ENCODE measurements around the gene RASD1. TPM values are rescaled to one million over a fixed set of nuclear protein-coding genes. Genes with fewer than 3 reads are reported as not detected.

RASD1 gene
- 1 to 10 TPM in 2 of 4 donors, under 1 TPM in 2; 0.70 to 1.5 (median 0.97) TPM for polyA plus RNA-seq (ENCODE audit: insufficient read length in 4 of 4)

- peak in 1 of 4 donors; percentile 41 for DNase-seq (ENCODE audit: low read depth in 4 of 4, low spot score in 3 of 4)
Observed at GRCh38 chr17:17496189-17497064, at the start of gene RASD1. RASD1 (minus strand) TSS chr17:17496395; CDS start chr17:17496181, 214 bp downstream.

- DNase-seq (ENCODE audit: low read depth in 4 of 4, low spot score in 3 of 4), result no peak
Observed at GRCh38 chr17:17545984-17546383, 49.8 kb upstream of the RASD1 start.

- no peak for DNase-seq (ENCODE audit: low read depth in 4 of 4, low spot score in 3 of 4)
Observed at GRCh38 chr17:17545031-17545820, 49.0 kb upstream of the RASD1 start.

GRCh38 chr17:17542906-17543635 is 46.9 kb upstream of the RASD1 start:
- DNase-seq (ENCODE audit: low read depth in 4 of 4, low spot score in 3 of 4), result no peak

- DNase-seq (ENCODE audit: low read depth in 4 of 4, low spot score in 3 of 4), result no peak
Observed at GRCh38 chr17:17541640-17542001, 45.4 kb upstream of the RASD1 start.

GRCh38 chr17:17540935-17541639 is 44.9 kb upstream of the RASD1 start:
- no peak for DNase-seq (ENCODE audit: low read depth in 4 of 4, low spot score in 3 of 4)

- no peak for DNase-seq (ENCODE audit: low read depth in 4 of 4, low spot score in 3 of 4)
Observed at GRCh38 chr17:17540278-17540906, 44.2 kb upstream of the RASD1 start.

GRCh38 chr17:17539591-17539990 is 43.4 kb upstream of the RASD1 start:
- DNase-seq (ENCODE audit: low read depth in 4 of 4, low spot score in 3 of 4), result no peak

GRCh38 chr17:17538417-17539391 is 42.5 kb upstream of the RASD1 start:
- DNase-seq (ENCODE audit: low read depth in 4 of 4, low spot score in 3 of 4), result no peak

GRCh38 chr17:17537311-17538099 is 41.3 kb upstream of the RASD1 start:
- no peak for DNase-seq (ENCODE audit: low read depth in 4 of 4, low spot score in 3 of 4)

GRCh38 chr17:17536702-17537101 is 40.5 kb upstream of the RASD1 start:
- DNase-seq (ENCODE audit: low read depth in 4 of 4, low spot score in 3 of 4), result no peak

GRCh38 chr17:17535957-17536356 is 39.8 kb upstream of the RASD1 start:
- no peak for DNase-seq (ENCODE audit: low read depth in 4 of 4, low spot score in 3 of 4)

- DNase-seq (ENCODE audit: low read depth in 4 of 4, low spot score in 3 of 4), result no peak
Observed at GRCh38 chr17:17533901-17534441, 37.8 kb upstream of the RASD1 start.

- DNase-seq (ENCODE audit: low read depth in 4 of 4, low spot score in 3 of 4), result no peak
Observed at GRCh38 chr17:17532991-17533390, 36.8 kb upstream of the RASD1 start.

- no peak for DNase-seq (ENCODE audit: low read depth in 4 of 4, low spot score in 3 of 4)
Observed at GRCh38 chr17:17531156-17531555, 35.0 kb upstream of the RASD1 start.

GRCh38 chr17:17528696-17529652 is 32.8 kb upstream of the RASD1 start:
- DNase-seq (ENCODE audit: low read depth in 4 of 4, low spot score in 3 of 4), result no peak

Measured in left renal pelvis (tissue), 4 donors.